GM18873 (cell line): ENCODE data around the gene KIF2A.

Source experiments
- ATAC-seq: cut with Tn5 transposase; IDR thresholded peaks from one replicate; pipeline ENCODE4 v1.9.1; 2021; ENCODE audit warnings: mild to moderate bottlenecking, moderate library complexity, moderate number of reproducible peaks; ENCODE audit not compliant: unreplicated experiment, low FRiP score

KIF2A gene

GRCh38 chr5:62305715-62306322, at the start of gene KIF2A:
Gene KIF2A, plus strand, starts transcription at chr5:62306206. Its CDS starts 267 bp downstream, at chr5:62306473.
- peak; percentile 84 for ATAC-seq

- ATAC-seq = no peak
Observed at GRCh38 chr5:62257020-62257367, 49.0 kb upstream of the KIF2A start.

GRCh38 chr5:62258654-62259053, 47.4 kb upstream of the KIF2A start:
- ATAC-seq = no peak

- no peak for ATAC-seq
Observed at GRCh38 chr5:62259699-62260250, 46.2 kb upstream of the KIF2A start.

- no peak for ATAC-seq
Observed at GRCh38 chr5:62260513-62260912, 45.5 kb upstream of the KIF2A start.

- ATAC-seq = no peak
Observed at GRCh38 chr5:62263401-62263800, 42.6 kb upstream of the KIF2A start.

- ATAC-seq = no peak
Observed at GRCh38 chr5:62265648-62266112, 40.3 kb upstream of the KIF2A start.

GRCh38 chr5:62266573-62266972, 39.4 kb upstream of the KIF2A start:
- no peak for ATAC-seq

GRCh38 chr5:62268234-62268633, 37.8 kb upstream of the KIF2A start:
- peak; percentile 70 for ATAC-seq

- no peak for ATAC-seq
Observed at GRCh38 chr5:62268792-62269191, 37.2 kb upstream of the KIF2A start.

GRCh38 chr5:62271370-62271769, 34.6 kb upstream of the KIF2A start:
- ATAC-seq = no peak

GRCh38 chr5:62271870-62272269, 34.1 kb upstream of the KIF2A start:
- ATAC-seq = no peak

GRCh38 chr5:62273687-62274086, 32.3 kb upstream of the KIF2A start:
- no peak for ATAC-seq

GRCh38 chr5:62275581-62275980, 30.4 kb upstream of the KIF2A start:
- no peak for ATAC-seq

- ATAC-seq = no peak
Observed at GRCh38 chr5:62281411-62281810, 24.6 kb upstream of the KIF2A start.

- ATAC-seq = no peak
Observed at GRCh38 chr5:62282064-62282463, 23.9 kb upstream of the KIF2A start.

- no peak for ATAC-seq
Observed at GRCh38 chr5:62283005-62283404, 23.0 kb upstream of the KIF2A start.

GRCh38 chr5:62283861-62284260, 22.1 kb upstream of the KIF2A start:
- no peak for ATAC-seq

- peak; percentile 78 for ATAC-seq
Observed at GRCh38 chr5:62284946-62285891, 20.8 kb upstream of the KIF2A start.

- ATAC-seq = no peak
Observed at GRCh38 chr5:62286834-62287233, 19.2 kb upstream of the KIF2A start.

GRCh38 chr5:62287237-62287636, 18.8 kb upstream of the KIF2A start:
- ATAC-seq = no peak
